ENCODE results near the gene SLC9A7.

DNA sequence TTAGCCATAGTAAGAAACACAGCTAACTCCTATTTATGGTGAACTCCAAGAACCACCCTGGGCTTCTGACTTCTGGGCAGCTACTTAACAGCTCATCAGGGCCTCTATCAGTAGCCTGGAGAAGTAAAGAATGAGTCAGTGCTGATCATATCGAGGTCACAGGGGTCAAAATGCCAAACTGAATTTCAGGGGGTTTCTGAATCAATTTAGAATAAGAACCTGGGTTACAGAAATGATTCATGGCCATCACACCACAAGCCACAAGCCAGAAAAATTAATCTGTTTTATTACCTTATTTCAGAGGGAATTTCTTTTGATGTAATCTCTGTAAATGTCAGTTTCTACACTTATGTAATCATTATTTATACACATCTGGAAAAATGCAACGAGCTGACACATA is 121.0 kb downstream of the SLC9A7 start:
- TF ChIP-seq, protein P1, sequence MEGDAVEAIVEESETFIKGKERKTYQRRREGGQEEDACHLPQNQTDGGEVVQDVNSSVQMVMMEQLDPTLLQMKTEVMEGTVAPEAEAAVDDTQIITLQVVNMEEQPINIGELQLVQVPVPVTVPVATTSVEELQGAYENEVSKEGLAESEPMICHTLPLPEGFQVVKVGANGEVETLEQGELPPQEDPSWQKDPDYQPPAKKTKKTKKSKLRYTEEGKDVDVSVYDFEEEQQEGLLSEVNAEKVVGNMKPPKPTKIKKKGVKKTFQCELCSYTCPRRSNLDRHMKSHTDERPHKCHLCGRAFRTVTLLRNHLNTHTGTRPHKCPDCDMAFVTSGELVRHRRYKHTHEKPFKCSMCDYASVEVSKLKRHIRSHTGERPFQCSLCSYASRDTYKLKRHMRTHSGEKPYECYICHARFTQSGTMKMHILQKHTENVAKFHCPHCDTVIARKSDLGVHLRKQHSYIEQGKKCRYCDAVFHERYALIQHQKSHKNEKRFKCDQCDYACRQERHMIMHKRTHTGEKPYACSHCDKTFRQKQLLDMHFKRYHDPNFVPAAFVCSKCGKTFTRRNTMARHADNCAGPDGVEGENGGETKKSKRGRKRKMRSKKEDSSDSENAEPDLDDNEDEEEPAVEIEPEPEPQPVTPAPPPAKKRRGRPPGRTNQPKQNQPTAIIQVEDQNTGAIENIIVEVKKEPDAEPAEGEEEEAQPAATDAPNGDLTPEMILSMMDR (conservative IDR thresholded peaks at IDR 0.05; ENCODE audit: low read length), result no peak
- no peak for TF ChIP-seq EZH2phosphoT487 (IDR thresholded peaks at IDR 0.05; ENCODE audit: borderline replicate concordance)

Measured in Loucy (cell line).